K562 (cell line): ENCODE measurements around the gene CFAP92. TPM values are rescaled to one million over a fixed set of nuclear protein-coding genes. Genes with fewer than 3 reads are reported as not detected.
A peak's percentile ranks its signal among the peaks of the same experiment; 100 is the strongest.

ENCODE experiments used
- BCL6 ChIP-seq: fragments of 250-450 bp; sonication (Bioruptor Pico); IDR thresholded peaks from 2 replicates; pipeline ENCODE4 v1.4.0; 2020
- BCOR ChIP-seq: fragments of 450-650 bp; IDR thresholded peaks from 2 replicates; pipeline ENCODE4 v1.6.1; 2016
- DACH1 ChIP-seq: fragments of 450-650 bp; IDR thresholded peaks from 2 replicates; pipeline ENCODE4 v1.6.1; 2018; ENCODE audit not compliant: partially characterized antibody
- ETV5 ChIP-seq: sonication (generic); formaldehyde crosslinking; IDR thresholded peaks from 2 replicates; pipeline ENCODE4 v1.4.0; 2020; ENCODE audit warnings: low read depth, mild to moderate bottlenecking, missing genetic modification reagents
- FOXJ2 ChIP-seq: fragments of 200-800 bp; sonication (Bioruptor generic); IDR thresholded peaks from 2 replicates; pipeline ENCODE4 v1.6.1; 2016; ENCODE audit warnings: missing genetic modification characterization, missing compliant biosample characterization
- GATAD2A ChIP-seq: fragments of 450-650 bp; IDR thresholded peaks from 2 replicates; pipeline ENCODE4 v1.6.1; 2017
- KAT7 ChIP-seq: sonication (generic); formaldehyde crosslinking; IDR thresholded peaks from 2 replicates; pipeline ENCODE4 v1.8.0; 2022; ENCODE audit warnings: missing genetic modification reagents, mild to moderate bottlenecking, borderline replicate concordance
- KLF10 ChIP-seq: fragments of 250-450 bp; sonication (Bioruptor Pico); IDR thresholded peaks from 2 replicates; pipeline ENCODE4 v1.6.1; 2021; ENCODE audit warnings: matching md5 sums
- NCOA6 ChIP-seq: fragments of 450-650 bp; IDR thresholded peaks from 2 replicates; pipeline ENCODE4 v1.6.1; 2017; ENCODE audit warnings: mild to moderate bottlenecking
- SMARCA5 ChIP-seq: fragments of 450-650 bp; IDR thresholded peaks from 2 replicates; pipeline ENCODE4 v1.6.1; 2016
- SP1 ChIP-seq: sonication (generic); formaldehyde crosslinking; IDR thresholded peaks from 2 replicates; pipeline ENCODE4 v1.8.1; 2022; ENCODE audit warnings: mild to moderate bottlenecking, missing genetic modification reagents
- TBL1XR1 ChIP-seq, 2 experiments: IDR thresholded peaks; 2 replicates each; pipeline ENCODE4 v1.6.1; 2012; ENCODE audit warnings: improper control_type of control experiment in 2 of 2, low read length in 2 of 2, mild to moderate bottlenecking in 1 of 2
- THAP7 ChIP-seq: fragments of 250-450 bp; sonication (Bioruptor Pico); IDR thresholded peaks from 2 replicates; pipeline ENCODE4 v1.5.0; 2021
- TOE1 ChIP-seq, 2 experiments: fragments of 450-650 bp in 1 of 2; sonication (generic) in 1 of 2; formaldehyde crosslinking in 1 of 2; IDR thresholded peaks; 2 replicates each; pipeline versions ENCODE4 v1.7.1 to v1.8.0; 2016 to 2022; ENCODE audit warnings: borderline replicate concordance in 2 of 2, mild to moderate bottlenecking in 2 of 2, antibody characterized with exemption in 1 of 2, inconsistent platforms in 1 of 2, low read depth in 1 of 2, missing genetic modification reagents in 1 of 2, moderate library complexity in 1 of 2
- UBTF ChIP-seq, 2 experiments: IDR thresholded peaks; 2 replicates each; pipeline ENCODE4 v1.6.1; 2012; ENCODE audit warnings: improper control_type of control experiment in 2 of 2, low read depth in 2 of 2, low read length in 2 of 2, borderline replicate concordance in 1 of 2
- ZBTB12 ChIP-seq: fragments of 250-450 bp; sonication (Bioruptor Pico); IDR thresholded peaks from 2 replicates; pipeline ENCODE4 v1.4.0; 2020
- ZBTB49 ChIP-seq: sonication (generic); formaldehyde crosslinking; IDR thresholded peaks from 2 replicates; pipeline ENCODE4 v1.8.0; 2022; ENCODE audit warnings: missing genetic modification reagents, mild to moderate bottlenecking, borderline replicate concordance
- ZNF263 ChIP-seq: sonication (generic); formaldehyde crosslinking; IDR thresholded peaks from 2 replicates; pipeline ENCODE4 v1.8.0; 2022; ENCODE audit warnings: mild to moderate bottlenecking, missing genetic modification reagents, borderline replicate concordance
- ZNF512 ChIP-seq: IDR thresholded peaks from 2 replicates; pipeline ENCODE4 v1.6.1; 2016; ENCODE audit warnings: missing genetic modification characterization, missing compliant biosample characterization
- polyA plus RNA-seq, 8 experiments: library from polyadenylated mRNA; depleted of rRNA in 4 of 8; stranded (reverse) in 5 of 8; unstranded in 3 of 8; fragments of >200 nt; fragmentation: Nextera tagmentation in 2 of 8; fragmentation: Illumina TruSeq in 1 of 8; extraction: Ambion mirVana in 2 of 8; extraction: Trizol in 1 of 8; gene quantifications; 2 replicates each; pipeline versions ENCODE4 v1.2.1 to v1.2.3, GENCODE V29; 2011 to 2014; ENCODE audit warnings: inconsistent platforms in 1 of 8, missing spikeins in 1 of 8
- total RNA-seq, 7 experiments: library from RNA; depleted of rRNA in 6 of 7; stranded (reverse); fragments of >200 nt in 6 of 7; fragmentation: Illumina TruSeq in 2 of 7; extraction: Trizol in 2 of 7; gene quantifications; 2 replicates each; pipeline versions ENCODE4 v1.2.1 to v1.2.3, GENCODE V29; 2011 to 2021; ENCODE audit warnings: low replicate concordance in 1 of 7

Gene CFAP92
- total and polyA plus RNA-seq, 9 of the 15 experiments (the other 6 are each of a cell fraction or from before 2014, with no cell fraction given): 0.06 to 0.62 (median 0.36) TPM

- TF ChIP-seq ZNF512: no peak
- peak; percentile 57; the same call in 1 of the 2 replicates for TF ChIP-seq SP1 (CRISPR knock-in tag)
- no peak for TF ChIP-seq BCL6 (CRISPR knock-in tag)
- peak; percentile 63 for TF ChIP-seq DACH1
- TF ChIP-seq TOE1 (IDR thresholded peaks at IDR 0.05; ENCODE audit: borderline replicate concordance): no peak
- TF ChIP-seq TOE1 (CRISPR knock-in tag; IDR thresholded peaks at IDR 0.05; ENCODE audit: borderline replicate concordance, low read depth): no peak
- no peak for TF ChIP-seq UBTF (IDR thresholded peaks at IDR 0.05; ENCODE audit: borderline replicate concordance in 1 of 2, low read depth in 2 of 2, low read length in 2 of 2)
- TF ChIP-seq NCOA6: no peak
- TF ChIP-seq FOXJ2 (tag): no peak
- TF ChIP-seq THAP7 (CRISPR knock-in tag): no peak
- no peak for TF ChIP-seq KLF10 (CRISPR knock-in tag)
- TF ChIP-seq ETV5 (CRISPR knock-in tag): no peak
- TF ChIP-seq BCOR: peak; percentile 99
- no peak for TF ChIP-seq ZNF263 (CRISPR knock-in tag)
- no peak for TF ChIP-seq KAT7 (CRISPR knock-in tag)
- TF ChIP-seq GATAD2A: no peak
- no peak for TF ChIP-seq ZBTB49 (CRISPR knock-in tag)
- no peak for TF ChIP-seq TBL1XR1 (IDR thresholded peaks at IDR 0.05; ENCODE audit: low read length in 2 of 2)
- TF ChIP-seq ZBTB12 (CRISPR knock-in tag): no peak
- peak; percentile 100 for TF ChIP-seq SMARCA5
Observed at GRCh38 chr3:128867200-128868125, 126.4 kb downstream of the CFAP92 start (continued).
